PC-3 (cell line): Measurements from ENCODE around the gene GALNT14. TPM values are rescaled to one million over a fixed set of nuclear protein-coding genes. Genes with fewer than 3 reads are reported as not detected.

Source experiments
- ATAC-seq: fragments of 200-7000 bp; cut with Tn5 transposase; 2 replicates; pipeline ENCODE4 v1.9.1; 2020; ENCODE audit warnings: mild to moderate bottlenecking, moderate library complexity
- BruUV-seq: library from RNA; stranded (reverse); fragments of 400-500 nt; replicated peaks from 2 replicates; lab custom pipeline; 2021; lab: Mats Ljungman, UMichigan
- CTCF ChIA-PET: fragments of 300-600 bp; sonication (Branson Sonifier 250); formaldehyde crosslinking; loops from one replicate; lab custom pipeline; 2022; ENCODE audit warnings: antibody characterized with exemption; lab: Charles Lee
- POLR2A ChIA-PET: fragments of 300-600 bp; sonication (Branson Sonifier 250); formaldehyde crosslinking; loops from one replicate; lab custom pipeline; 2022; ENCODE audit warnings: antibody characterized with exemption; ENCODE audit not compliant: unreplicated experiment; lab: Charles Lee
- DNase-seq: peaks from one replicate; pipeline ENCODE4 v3.0.0-alpha.2; 2015
- H2AFZ ChIP-seq: fragments of 300-600 bp; sonication (generic); 2 replicates; pipeline ENCODE4 v1.6.0; 2016; ENCODE audit warnings: antibody characterized with exemption, low read length
- H3F3A ChIP-seq: fragments of 300-600 bp; sonication (generic); one replicate; pipeline ENCODE4 v1.6.0; 2017; ENCODE audit warnings: antibody characterized with exemption, low read length, control low read depth, mild to moderate bottlenecking; ENCODE audit not compliant: unreplicated experiment
- H3K27ac ChIP-seq: fragments of 300-600 bp; sonication (generic); 2 replicates; pipeline ENCODE4 v1.5.1; 2016; ENCODE audit warnings: mild to moderate bottlenecking, low read length
- H3K27me3 ChIP-seq: fragments of 300-600 bp; sonication (generic); 2 replicates; pipeline ENCODE4 v1.6.1; 2016; ENCODE audit warnings: low read length, mixed read lengths
- H3K36me3 ChIP-seq: fragments of 300-600 bp; sonication (generic); 2 replicates; pipeline ENCODE4 v1.6.1; 2016; ENCODE audit warnings: low read depth, mixed run types, low read length, mixed read lengths
- H3K4me1 ChIP-seq: fragments of 300-600 bp; sonication (generic); 2 replicates; pipeline ENCODE4 v1.5.1; 2016; ENCODE audit warnings: low read length; ENCODE audit not compliant: insufficient read depth
- H3K4me2 ChIP-seq: fragments of 300-600 bp; sonication (generic); 2 replicates; pipeline ENCODE4 v1.6.0; 2016; ENCODE audit warnings: low read length
- H3K4me3 ChIP-seq: fragments of 300-600 bp; sonication (generic); 2 replicates; pipeline ENCODE4 v1.5.1; 2016; ENCODE audit warnings: mild to moderate bottlenecking, low read length, mixed read lengths
- H3K79me2 ChIP-seq: fragments of 300-600 bp; sonication (generic); 2 replicates; pipeline ENCODE4 v1.6.1; 2017; ENCODE audit warnings: low read length, mixed read lengths
- H3K9ac ChIP-seq: fragments of 300-600 bp; sonication (generic); 2 replicates; pipeline ENCODE4 v1.6.0; 2016; ENCODE audit warnings: mild to moderate bottlenecking, low read length
- H3K9me2 ChIP-seq: fragments of 300-600 bp; sonication (generic); replicated peaks from 2 replicates; pipeline ENCODE4 v1.6.1; 2016; ENCODE audit warnings: mixed run types, low read length, mixed read lengths
- H3K9me3 ChIP-seq: fragments of 300-600 bp; sonication (generic); 2 replicates; pipeline ENCODE4 v1.6.1; 2016; ENCODE audit warnings: low read length, mixed read lengths
- H4K20me1 ChIP-seq: fragments of 300-600 bp; sonication (generic); 2 replicates; pipeline ENCODE4 v1.6.1; 2016; ENCODE audit warnings: low read length, mixed read lengths
- CTCF ChIP-seq: fragments of 300-600 bp; sonication (generic); conservative IDR thresholded peaks from 2 replicates; pipeline ENCODE4 v1.5.1; 2017; ENCODE audit warnings: antibody characterized with exemption, low read depth, mild to moderate bottlenecking, low read length
- EZH2 ChIP-seq: fragments of 300-600 bp; sonication (generic); IDR thresholded peaks from one replicate; pipeline ENCODE4 v1.6.1; 2017; ENCODE audit warnings: antibody characterized with exemption, mild to moderate bottlenecking, low read length; ENCODE audit not compliant: unreplicated experiment
- EZH2phosphoT487 ChIP-seq: fragments of 300-600 bp; sonication (generic); IDR thresholded peaks from 2 replicates; pipeline ENCODE4 v1.6.1; 2018; ENCODE audit warnings: mild to moderate bottlenecking, antibody characterized with exemption, low read length, borderline replicate concordance
- intact Hi-C: fragments of 100-400 bp; cut with micrococcal nuclease; formaldehyde crosslinking; loops from 2 replicates; pipeline ENCODE4 v1.9.0; 2023
- total RNA-seq: library from RNA; depleted of rRNA; stranded (reverse); fragments of >200 nt; gene quantifications from 2 replicates; pipeline ENCODE4 v1.2.3, GENCODE V29; 2014

GALNT14 gene
- total RNA-seq, 1 experiment from 2014 or later: 10.2 TPM

- no peaks in the 10 kb centered on the region for H3K9me3 ChIP-seq
- H4K20me1 ChIP-seq: no peaks in the 10 kb centered on the region
- 0 out of 2 replicates have a peak, but pooled peaks cover 3% of the 10 kb centered on the region for H3K27me3 ChIP-seq
- no peak overlapping the region for H3K27ac ChIP-seq
- H3K4me2 ChIP-seq: no peak overlapping the region
- no peak overlapping the region for H3K4me3 ChIP-seq
- CTCF ChIA-PET: no interaction called here
- H3K79me2 ChIP-seq: no peaks in the 10 kb centered on the region
- DNase-seq: no peak
- no peaks in the 10 kb centered on the region for H3F3A ChIP-seq
- H3K9me2 ChIP-seq: no peaks in the 10 kb centered on the region
- intact Hi-C loops: no loop called here
- no peak for TF ChIP-seq CTCF
- TF ChIP-seq EZH2: no peak
- no peak for TF ChIP-seq EZH2phosphoT487
- no TSS peak for BruUV-seq
- no peaks in the 10 kb centered on the region for H3K4me1 ChIP-seq
- H3K36me3 ChIP-seq: no peaks in the 10 kb centered on the region
- POLR2A ChIA-PET: interaction anchor here (0.6 kb wide), 1 partner anchor 24 kb away, joined by 6 read pairs; no protein-coding TSS in a partner anchor
- no peak overlapping the region for H2AFZ ChIP-seq
- no peak for ATAC-seq
- no peak overlapping the region for H3K9ac ChIP-seq
Observed at GRCh38 chr2:30986231-30986580, 152.0 kb downstream of the GALNT14 start.

- H3K27me3 ChIP-seq: 0 out of 2 replicates have a peak, but pooled peaks cover 3% of the 10 kb centered on the region
- H4K20me1 ChIP-seq: no peaks in the 10 kb centered on the region
- no peaks in the 10 kb centered on the region for H3K9me3 ChIP-seq
- no peaks in the 10 kb centered on the region for H3K36me3 ChIP-seq
- no peak overlapping the region for H3K27ac ChIP-seq
- H3K79me2 ChIP-seq: no peaks in the 10 kb centered on the region
- ChIA-PET POLR2A (interaction anchor here (0.6 kb wide), 1 partner anchor 23 kb away, joined by 6 read pairs; no protein-coding TSS in a partner anchor), CTCF (no interaction called here)
- no peak for TF ChIP-seq EZH2
- TF ChIP-seq CTCF: no peak
- TF ChIP-seq EZH2phosphoT487: no peak
- intact Hi-C loops: no loop called here
- H2AFZ ChIP-seq: no peak overlapping the region
- DNase-seq (no peak), ATAC-seq (no peak)
- H3K4me1 ChIP-seq: no peaks in the 10 kb centered on the region
- H3K9ac ChIP-seq: no peak overlapping the region
- no peak overlapping the region for H3K4me3 ChIP-seq
- no peaks in the 10 kb centered on the region for H3K9me2 ChIP-seq
- no peaks in the 10 kb centered on the region for H3F3A ChIP-seq
- no TSS peak for BruUV-seq
- no peak overlapping the region for H3K4me2 ChIP-seq
Observed at GRCh38 chr2:30985493-30986230, 152.6 kb downstream of the GALNT14 start.

- BruUV-seq: no TSS peak
- ATAC-seq: no peak
- H3K27ac ChIP-seq: no peak overlapping the region
- no peaks in the 10 kb centered on the region for H3K79me2 ChIP-seq
- TF ChIP-seq EZH2 (no peak), CTCF (no peak), EZH2phosphoT487 (no peak)
- H4K20me1 ChIP-seq: no peaks in the 10 kb centered on the region
- DNase-seq: no peak
- no peaks in the 10 kb centered on the region for H3K36me3 ChIP-seq
- H3K9ac ChIP-seq: no peak overlapping the region
- no peaks in the 10 kb centered on the region for H3F3A ChIP-seq
- H3K4me1 ChIP-seq: peaks cover 10% of the 10 kb centered on the region; the same call in 1 of the 2 replicates
- ChIA-PET POLR2A (no interaction called here), CTCF (no interaction called here)
- H3K9me3 ChIP-seq: no peaks in the 10 kb centered on the region
- H3K27me3 ChIP-seq: 0 out of 2 replicates have a peak, but pooled peaks cover 3% of the 10 kb centered on the region
- no peaks in the 10 kb centered on the region for H3K9me2 ChIP-seq
- intact Hi-C loops: no loop called here
- H3K4me3 ChIP-seq: no peak overlapping the region
- H2AFZ ChIP-seq: no peak overlapping the region
- no peak overlapping the region for H3K4me2 ChIP-seq
Observed at GRCh38 chr2:30984148-30984547, 154.1 kb downstream of the GALNT14 start.
